Measurements from ENCODE around the gene LSM5. TPM values are rescaled to one million over a fixed set of nuclear protein-coding genes. Genes with fewer than 3 reads are reported as not detected.

Gene LSM5
- total RNA-seq, 1 experiment from 2014 or later: 109 TPM

- BruUV-seq (replicated peaks): no TSS peak
- intact Hi-C loops (cut with micrococcal nuclease; ENCODE audit: unreplicated experiment): no loop called here
- no peaks in the 10 kb centered on the region for H3K36me3 ChIP-seq (ENCODE audit: insufficient read depth, low read length, poor library complexity, severe bottlenecking)
- TF ChIP-seq EZH2 (IDR thresholded peaks at IDR 0.05; ENCODE audit: borderline replicate concordance, low read depth, low read length, poor library complexity, severe bottlenecking): no peak
- TF ChIP-seq, protein P1, sequence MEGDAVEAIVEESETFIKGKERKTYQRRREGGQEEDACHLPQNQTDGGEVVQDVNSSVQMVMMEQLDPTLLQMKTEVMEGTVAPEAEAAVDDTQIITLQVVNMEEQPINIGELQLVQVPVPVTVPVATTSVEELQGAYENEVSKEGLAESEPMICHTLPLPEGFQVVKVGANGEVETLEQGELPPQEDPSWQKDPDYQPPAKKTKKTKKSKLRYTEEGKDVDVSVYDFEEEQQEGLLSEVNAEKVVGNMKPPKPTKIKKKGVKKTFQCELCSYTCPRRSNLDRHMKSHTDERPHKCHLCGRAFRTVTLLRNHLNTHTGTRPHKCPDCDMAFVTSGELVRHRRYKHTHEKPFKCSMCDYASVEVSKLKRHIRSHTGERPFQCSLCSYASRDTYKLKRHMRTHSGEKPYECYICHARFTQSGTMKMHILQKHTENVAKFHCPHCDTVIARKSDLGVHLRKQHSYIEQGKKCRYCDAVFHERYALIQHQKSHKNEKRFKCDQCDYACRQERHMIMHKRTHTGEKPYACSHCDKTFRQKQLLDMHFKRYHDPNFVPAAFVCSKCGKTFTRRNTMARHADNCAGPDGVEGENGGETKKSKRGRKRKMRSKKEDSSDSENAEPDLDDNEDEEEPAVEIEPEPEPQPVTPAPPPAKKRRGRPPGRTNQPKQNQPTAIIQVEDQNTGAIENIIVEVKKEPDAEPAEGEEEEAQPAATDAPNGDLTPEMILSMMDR (conservative IDR thresholded peaks at IDR 0.05; ENCODE audit: low read depth, low read length): no peak
- POLR2A ChIA-PET (ENCODE audit: low non-redundant PET): no interaction called here
- no peaks in the 10 kb centered on the region for H3K9me3 ChIP-seq (ENCODE audit: low read depth, low read length, poor library complexity, severe bottlenecking)
- H3K27ac ChIP-seq (ENCODE audit: low read depth, low read length, poor library complexity, severe bottlenecking): no peak overlapping the region
- H3K27me3 ChIP-seq (replicated peaks; ENCODE audit: insufficient read depth, low read depth, low read length, poor library complexity): peaks cover 4% of the 10 kb centered on the region
- no peaks in the 10 kb centered on the region for H3K4me1 ChIP-seq (ENCODE audit: insufficient read depth, low read length, poor library complexity, severe bottlenecking)
- CTCF ChIA-PET: no interaction called here
- H3K4me3 ChIP-seq (ENCODE audit: low read depth, low read length, poor library complexity, severe bottlenecking): no peak overlapping the region
- DNase-seq (ENCODE audit: low spot score): no peak
Observed at GRCh38 chr7:32462977-32463376, 27.2 kb downstream of the LSM5 start.

- intact Hi-C loops (cut with micrococcal nuclease; ENCODE audit: unreplicated experiment): no loop called here
- no peak overlapping the region for H3K4me3 ChIP-seq (ENCODE audit: low read depth, low read length, poor library complexity, severe bottlenecking)
- H3K36me3 ChIP-seq (ENCODE audit: insufficient read depth, low read length, poor library complexity, severe bottlenecking): no peaks in the 10 kb centered on the region
- H3K27ac ChIP-seq (ENCODE audit: low read depth, low read length, poor library complexity, severe bottlenecking): no peak overlapping the region
- POLR2A ChIA-PET (ENCODE audit: low non-redundant PET): no interaction called here
- BruUV-seq (replicated peaks): no TSS peak
- no peaks in the 10 kb centered on the region for H3K4me1 ChIP-seq (ENCODE audit: insufficient read depth, low read length, poor library complexity, severe bottlenecking)
- DNase-seq (ENCODE audit: low spot score): no peak
- CTCF ChIA-PET: no interaction called here
- no peaks in the 10 kb centered on the region for H3K9me3 ChIP-seq (ENCODE audit: low read depth, low read length, poor library complexity, severe bottlenecking)
- peaks cover 4% of the 10 kb centered on the region for H3K27me3 ChIP-seq (replicated peaks; ENCODE audit: insufficient read depth, low read depth, low read length, poor library complexity)
- TF ChIP-seq EZH2 (IDR thresholded peaks at IDR 0.05; ENCODE audit: borderline replicate concordance, low read depth, low read length, poor library complexity, severe bottlenecking): no peak
- TF ChIP-seq, protein P1 (conservative IDR thresholded peaks at IDR 0.05; ENCODE audit: low read depth, low read length): no peak
Observed at GRCh38 chr7:32462451-32462850, 27.7 kb downstream of the LSM5 start.

DNA sequence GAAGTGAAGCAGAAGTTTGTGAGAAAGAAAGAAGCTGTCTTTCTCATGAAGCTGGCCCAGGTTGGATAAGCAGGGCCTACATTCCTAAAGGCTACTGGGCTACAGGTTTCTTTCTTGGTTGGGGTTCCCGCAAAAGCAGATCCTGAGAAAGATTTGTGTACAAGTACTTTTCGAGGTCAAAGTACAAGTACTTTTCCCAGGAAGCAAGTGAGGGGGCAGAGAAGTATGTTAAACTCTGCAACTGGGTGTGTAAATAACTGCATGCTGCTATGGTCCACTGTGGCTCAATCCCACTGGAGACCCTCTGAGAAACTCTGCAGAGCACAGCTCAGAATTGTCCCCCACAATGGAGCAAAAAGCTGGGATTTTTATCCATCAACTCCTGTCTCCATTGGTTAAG, 28.7 kb downstream of the LSM5 start:
- DNase-seq (ENCODE audit: low spot score): no peak
- Histone ChIP-seq H3K4me3 (ENCODE audit: low read depth, low read length, poor library complexity, severe bottlenecking) (no peak overlapping the region), H3K27me3 (replicated peaks; ENCODE audit: insufficient read depth, low read depth, low read length, poor library complexity) (peaks cover 4% of the 10 kb centered on the region), H3K9me3 (ENCODE audit: low read depth, low read length, poor library complexity, severe bottlenecking) (no peaks in the 10 kb centered on the region), H3K36me3 (ENCODE audit: insufficient read depth, low read length, poor library complexity, severe bottlenecking) (no peaks in the 10 kb centered on the region), H3K27ac (ENCODE audit: low read depth, low read length, poor library complexity, severe bottlenecking) (no peak overlapping the region), H3K4me1 (ENCODE audit: insufficient read depth, low read length, poor library complexity, severe bottlenecking) (no peaks in the 10 kb centered on the region)
- no TSS peak for BruUV-seq (replicated peaks)
- intact Hi-C loops (cut with micrococcal nuclease; ENCODE audit: unreplicated experiment): no loop called here
- ChIA-PET CTCF (no interaction called here), POLR2A (ENCODE audit: low non-redundant PET) (no interaction called here)
- TF ChIP-seq, protein P1 (conservative IDR thresholded peaks at IDR 0.05; ENCODE audit: low read depth, low read length): no peak
- TF ChIP-seq EZH2 (IDR thresholded peaks at IDR 0.05; ENCODE audit: borderline replicate concordance, low read depth, low read length, poor library complexity, severe bottlenecking): no peak
